HG02798 (cell line): ENCODE data around the gene LRP1-AS.
A peak's percentile ranks its signal among the peaks of the same experiment; 100 is the strongest.

Source experiments
- ATAC-seq: cut with Tn5 transposase; IDR thresholded peaks from one replicate; pipeline ENCODE4 v1.9.1; 2021; ENCODE audit warnings: mild to moderate bottlenecking; ENCODE audit not compliant: unreplicated experiment, poor library complexity

LRP1-AS gene

GRCh38 chr12:57146961-57147944, at the start of gene LRP1-AS:
TSS of gene LRP1-AS (minus strand) at chr12:57147619.
- no peak for ATAC-seq

GRCh38 chr12:57196956-57197355, 49.5 kb upstream of the LRP1-AS start:
- no peak for ATAC-seq

GRCh38 chr12:57196439-57196838, 49.0 kb upstream of the LRP1-AS start:
- no peak for ATAC-seq

- ATAC-seq, result no peak
These were observed 48.4 kb upstream of the LRP1-AS start for GRCh38 chr12:57195611-57196371.

GRCh38 chr12:57195186-57195585, 47.8 kb upstream of the LRP1-AS start:
- ATAC-seq, result no peak

- no peak for ATAC-seq
These were observed 46.8 kb upstream of the LRP1-AS start for GRCh38 chr12:57194253-57194652.

- ATAC-seq, result no peak
These were observed 46.4 kb upstream of the LRP1-AS start for GRCh38 chr12:57193706-57194245.

GRCh38 chr12:57192920-57193319, 45.5 kb upstream of the LRP1-AS start:
- no peak for ATAC-seq

GRCh38 chr12:57191410-57191809, 44.0 kb upstream of the LRP1-AS start:
- ATAC-seq, result no peak

- no peak for ATAC-seq
These were observed 43.4 kb upstream of the LRP1-AS start for GRCh38 chr12:57190821-57191220.

- ATAC-seq, result no peak
These were observed 42.6 kb upstream of the LRP1-AS start for GRCh38 chr12:57190037-57190436.

- ATAC-seq, result no peak
These were observed 40.6 kb upstream of the LRP1-AS start for GRCh38 chr12:57188090-57188425.

GRCh38 chr12:57187222-57188089, 40.0 kb upstream of the LRP1-AS start:
- no peak for ATAC-seq

GRCh38 chr12:57185906-57186508, 38.6 kb upstream of the LRP1-AS start:
- ATAC-seq, result no peak

- ATAC-seq, result no peak
These were observed 38.0 kb upstream of the LRP1-AS start for GRCh38 chr12:57185403-57185802.

- ATAC-seq, result no peak
These were observed 36.7 kb upstream of the LRP1-AS start for GRCh38 chr12:57183939-57184725.

- ATAC-seq, result peak; percentile 85
These were observed 35.6 kb upstream of the LRP1-AS start for GRCh38 chr12:57182918-57183575.

- ATAC-seq, result no peak
These were observed 34.2 kb upstream of the LRP1-AS start for GRCh38 chr12:57181561-57182155.
